ENCODE measurements around the gene PNO1.
"Not testable (repeated sequence)": the region's sequence is repeated elsewhere in the genome, so short reads cannot be mapped to it uniquely, and the experiment has no call there.

DNA sequence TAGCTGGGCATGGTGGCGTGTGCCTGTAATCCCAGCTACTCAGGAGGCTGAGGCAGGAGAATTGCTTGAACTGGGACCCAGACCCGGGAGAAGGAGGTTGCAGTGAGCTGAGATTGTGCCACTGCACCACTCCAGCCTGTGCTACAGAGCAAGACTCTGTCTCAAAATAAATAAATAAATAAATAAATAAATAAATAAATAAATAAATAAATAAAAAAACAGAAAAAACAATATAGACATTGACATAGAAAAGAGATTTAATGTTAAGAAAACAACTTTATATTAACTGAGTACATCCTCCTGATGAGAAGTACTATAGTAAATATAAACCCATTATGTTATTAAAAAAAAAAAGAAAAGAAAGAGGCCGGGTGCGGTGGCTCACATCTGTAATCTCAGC is 39.8 kb upstream of the PNO1 start:
- not testable (repeated sequence) for TF ChIP-seq POLR2A, EP300 (IDR thresholded peaks at IDR 0.05)
- TF ChIP-seq, protein P1, sequence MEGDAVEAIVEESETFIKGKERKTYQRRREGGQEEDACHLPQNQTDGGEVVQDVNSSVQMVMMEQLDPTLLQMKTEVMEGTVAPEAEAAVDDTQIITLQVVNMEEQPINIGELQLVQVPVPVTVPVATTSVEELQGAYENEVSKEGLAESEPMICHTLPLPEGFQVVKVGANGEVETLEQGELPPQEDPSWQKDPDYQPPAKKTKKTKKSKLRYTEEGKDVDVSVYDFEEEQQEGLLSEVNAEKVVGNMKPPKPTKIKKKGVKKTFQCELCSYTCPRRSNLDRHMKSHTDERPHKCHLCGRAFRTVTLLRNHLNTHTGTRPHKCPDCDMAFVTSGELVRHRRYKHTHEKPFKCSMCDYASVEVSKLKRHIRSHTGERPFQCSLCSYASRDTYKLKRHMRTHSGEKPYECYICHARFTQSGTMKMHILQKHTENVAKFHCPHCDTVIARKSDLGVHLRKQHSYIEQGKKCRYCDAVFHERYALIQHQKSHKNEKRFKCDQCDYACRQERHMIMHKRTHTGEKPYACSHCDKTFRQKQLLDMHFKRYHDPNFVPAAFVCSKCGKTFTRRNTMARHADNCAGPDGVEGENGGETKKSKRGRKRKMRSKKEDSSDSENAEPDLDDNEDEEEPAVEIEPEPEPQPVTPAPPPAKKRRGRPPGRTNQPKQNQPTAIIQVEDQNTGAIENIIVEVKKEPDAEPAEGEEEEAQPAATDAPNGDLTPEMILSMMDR (IDR thresholded peaks at IDR 0.05): not testable (repeated sequence)

Measured in ovary (tissue), 3 donors.